HG02884 (cell line): ENCODE measurements around the gene COG7.
"Not testable (repeated sequence)": the region's sequence is repeated elsewhere in the genome, so short reads cannot be mapped to it uniquely, and the experiment has no call there.

Experiments used
- ATAC-seq: cut with Tn5 transposase; IDR thresholded peaks from one replicate; pipeline ENCODE4 v1.9.1; 2021; ENCODE audit warnings: mild to moderate bottlenecking, moderate library complexity; ENCODE audit not compliant: unreplicated experiment

COG7 gene

GRCh38 chr16:23416816-23417215 is 36.2 kb downstream of the COG7 start:
- no peak for ATAC-seq

DNA sequence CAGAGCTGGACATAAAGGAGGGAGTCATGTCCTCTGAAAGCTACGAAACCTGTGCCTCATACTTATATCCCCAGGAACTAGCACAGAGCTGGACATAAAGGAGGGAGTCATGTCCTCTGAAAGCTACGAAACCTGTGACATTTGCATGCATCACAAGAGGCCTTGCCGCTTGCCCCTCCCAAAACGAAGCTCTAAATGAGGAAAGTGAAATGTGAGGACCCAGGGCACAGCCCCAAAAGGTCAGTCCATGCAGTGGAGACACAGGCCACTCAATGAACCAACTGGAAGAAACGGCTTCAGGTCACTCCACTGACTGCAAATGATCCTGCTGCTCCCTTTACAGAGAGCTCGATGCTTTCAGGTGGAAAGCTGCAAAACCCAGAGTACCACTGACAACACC is 38.3 kb downstream of the COG7 start:
- no peak for ATAC-seq

DNA sequence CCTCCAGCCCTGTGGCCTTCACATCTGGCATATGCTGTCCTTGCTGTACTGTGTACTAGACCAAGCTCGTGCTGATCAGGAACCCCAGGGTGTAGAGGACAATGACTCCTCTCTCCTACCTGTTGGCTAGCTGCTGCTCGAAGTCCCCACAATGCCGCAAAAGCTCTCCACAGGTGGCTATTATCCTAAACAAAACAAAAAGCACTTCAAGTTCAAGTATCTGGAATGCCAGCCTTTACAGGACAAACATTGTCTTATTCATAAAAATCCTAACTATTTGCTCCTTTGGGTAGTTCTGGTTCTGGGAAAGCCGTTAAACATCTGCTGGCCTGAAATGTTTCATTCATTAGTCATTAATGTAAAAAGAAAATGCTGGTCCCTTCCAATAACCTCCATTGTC is 42.8 kb downstream of the COG7 start:
- no peak for ATAC-seq

- ATAC-seq = no peak
Measured at GRCh38 chr16:23409522-23409921, 43.5 kb downstream of the COG7 start.

GRCh38 chr16:23408823-23409298 is 44.1 kb downstream of the COG7 start:
- no peak for ATAC-seq

GRCh38 chr16:23408242-23408822 is 44.7 kb downstream of the COG7 start:
- ATAC-seq = no peak

DNA sequence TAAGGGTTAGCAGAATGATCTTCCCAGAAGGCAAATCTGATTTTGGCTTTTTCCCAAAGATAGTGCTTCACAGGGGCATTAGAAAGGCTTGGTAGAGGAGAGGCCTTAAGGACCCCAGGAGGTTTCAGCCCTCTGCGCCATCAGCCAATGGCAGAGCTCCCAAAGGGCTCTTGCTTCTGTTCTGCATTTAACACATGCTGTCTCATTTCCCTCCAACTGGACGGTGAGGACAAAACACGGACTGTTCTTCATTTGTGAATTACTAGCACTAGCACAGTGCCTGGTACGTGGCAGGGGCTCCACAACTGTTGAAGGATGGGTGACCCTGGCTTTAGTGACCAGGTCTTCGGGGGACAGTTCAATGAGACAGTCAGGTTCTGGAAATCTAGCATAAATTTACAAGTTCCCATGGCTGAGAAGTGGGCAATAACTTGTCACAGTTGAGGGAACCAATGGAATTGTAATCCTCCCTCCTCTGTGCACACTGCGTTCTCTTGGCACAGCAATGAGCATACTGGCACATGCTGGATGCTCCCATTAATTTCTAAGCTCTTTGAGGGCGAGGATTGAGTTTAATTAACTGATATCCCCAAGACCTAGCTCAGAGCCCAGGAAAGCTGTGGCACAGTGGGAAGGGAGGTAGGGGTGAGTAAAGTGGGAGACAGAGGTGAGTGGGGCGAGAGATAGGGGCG is 45.4 kb downstream of the COG7 start:
- no peak for ATAC-seq

DNA sequence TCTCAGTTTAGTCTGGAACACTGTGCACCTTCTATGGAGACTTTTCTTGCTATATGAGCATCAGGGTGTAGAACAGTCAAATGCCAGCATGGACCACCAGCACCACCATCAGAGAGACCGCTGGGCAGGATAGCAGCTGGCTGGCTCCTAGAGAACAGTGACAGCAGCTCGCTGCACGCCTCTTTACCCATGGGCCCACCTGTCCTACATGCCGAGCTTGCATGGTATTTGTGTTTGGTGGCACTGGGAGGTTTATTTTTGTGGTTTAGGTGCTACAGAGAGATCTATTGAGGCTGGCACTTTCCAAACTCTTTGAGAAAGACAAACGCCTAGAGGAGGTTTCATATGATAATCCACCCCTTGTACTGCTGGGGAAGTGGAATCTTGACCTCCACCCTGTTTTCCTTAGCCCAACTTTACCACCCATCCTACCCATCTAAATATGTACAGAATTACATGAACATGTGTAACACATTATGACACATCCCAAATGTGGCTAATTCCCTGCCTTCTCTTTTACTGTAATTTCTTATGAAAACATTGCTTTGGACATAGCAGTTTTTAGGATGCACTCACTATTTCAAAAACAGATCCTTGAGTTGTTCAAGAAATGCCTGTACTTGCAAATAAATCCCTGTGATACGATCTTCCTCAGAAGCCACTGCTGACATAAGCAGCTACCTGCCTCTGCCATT is 46.3 kb downstream of the COG7 start:
- no peak for ATAC-seq

DNA sequence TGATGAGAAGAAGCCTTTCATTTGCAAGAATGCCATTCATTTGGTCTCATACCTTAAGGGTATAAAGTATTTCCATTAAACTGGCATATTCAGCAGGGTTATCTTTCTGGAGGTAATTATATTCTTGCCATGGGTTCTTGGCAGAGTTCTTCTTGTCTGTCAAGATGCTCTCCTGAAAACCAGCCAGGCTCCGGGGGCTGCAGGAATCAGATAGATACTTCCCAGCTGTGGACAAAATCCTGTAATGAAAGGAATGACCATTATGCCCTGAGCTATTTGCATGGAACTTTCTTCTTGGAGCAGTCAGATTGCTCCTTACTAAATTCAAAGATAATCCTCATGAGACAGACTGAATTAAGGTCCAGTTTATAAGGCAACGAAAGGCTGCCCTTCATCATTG is 47.0 kb downstream of the COG7 start:
- no peak for ATAC-seq

GRCh38 chr16:23403547-23403946 is 49.4 kb downstream of the COG7 start:
- ATAC-seq = no peak

DNA sequence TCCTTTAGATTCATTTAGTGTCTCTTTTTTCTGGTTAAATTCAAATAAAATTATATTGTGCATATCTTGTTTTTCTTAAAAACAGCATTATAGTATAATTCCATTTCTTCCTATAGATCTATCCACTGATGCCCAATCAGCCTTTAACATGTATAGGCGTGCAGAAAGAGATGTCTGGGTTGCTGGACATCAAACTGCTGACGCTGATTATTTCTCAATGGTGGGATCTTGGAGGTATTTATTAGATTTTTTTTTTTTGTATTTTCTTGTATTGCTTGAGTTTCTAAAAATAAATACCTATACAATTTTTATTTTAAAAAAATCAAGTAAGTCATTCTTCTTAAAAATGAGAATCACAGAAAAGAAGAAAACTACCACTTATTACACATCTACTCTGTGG is 50.9 kb downstream of the COG7 start:
- no peak for ATAC-seq

GRCh38 chr16:23401139-23401538 is 51.9 kb downstream of the COG7 start:
- no peak for ATAC-seq

DNA sequence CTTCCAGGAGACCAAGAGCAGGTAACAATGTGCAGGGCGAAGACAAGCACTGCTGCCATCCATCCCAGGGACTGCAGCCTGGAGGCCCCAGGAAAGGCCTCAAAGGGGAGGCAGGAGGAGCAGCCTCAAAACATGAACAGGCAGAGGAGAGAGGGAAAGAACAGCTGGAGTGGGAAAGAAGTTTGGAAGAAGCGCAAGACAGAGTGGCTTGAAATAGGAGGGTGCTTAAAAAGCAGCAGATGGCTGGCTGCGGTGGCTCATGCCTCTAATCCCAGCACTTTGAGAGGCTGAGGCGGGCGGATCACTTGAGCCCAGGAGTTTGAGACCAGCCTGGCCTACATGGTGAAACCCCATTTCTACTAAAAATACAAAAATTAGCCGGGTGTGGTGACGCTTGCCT is 52.5 kb downstream of the COG7 start:
- ATAC-seq = not testable (repeated sequence)

DNA sequence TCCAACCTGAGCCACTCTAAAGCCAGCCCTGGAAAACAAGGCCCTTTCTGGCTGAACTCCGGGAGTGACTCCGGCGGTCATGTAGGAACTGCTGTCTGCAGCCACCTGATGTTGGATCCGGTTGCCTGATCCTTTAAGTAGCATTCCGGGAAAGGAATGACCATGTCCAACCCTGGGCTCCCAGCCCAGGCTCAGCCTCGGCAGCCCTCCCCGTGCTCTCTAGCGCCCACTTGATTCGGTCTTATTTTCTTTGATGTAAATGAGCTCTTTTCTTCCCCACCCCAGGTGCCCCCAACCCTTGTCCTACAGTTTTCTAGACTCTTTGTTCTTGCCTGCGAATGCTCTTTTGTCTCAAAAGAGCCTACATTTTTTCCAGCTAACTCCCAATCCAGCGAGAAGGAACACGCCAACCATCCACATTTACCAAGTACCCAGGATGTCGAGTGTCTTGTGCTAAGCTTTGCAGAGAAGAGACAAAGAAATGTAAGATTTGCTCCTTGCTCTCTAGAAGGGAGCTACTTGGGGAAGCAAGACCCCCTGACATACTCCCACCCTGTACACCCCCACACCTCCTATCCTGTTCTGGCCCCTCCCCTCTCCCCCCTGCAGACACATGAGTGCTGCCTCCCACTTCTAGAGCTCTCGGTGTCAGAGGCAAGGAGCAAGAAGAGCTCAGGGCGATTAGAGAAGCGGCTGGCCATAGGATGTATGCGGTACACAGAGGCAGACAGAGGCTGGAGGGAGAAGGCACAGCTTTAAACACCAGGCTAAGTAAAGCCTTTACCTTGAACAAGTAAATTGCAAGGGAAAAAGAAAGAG is 53.8 kb downstream of the COG7 start:
- no peak for ATAC-seq

GRCh38 chr16:23397464-23397863 is 55.5 kb downstream of the COG7 start:
- no peak for ATAC-seq

- ATAC-seq = no peak
Measured at GRCh38 chr16:23395732-23396131, 57.3 kb downstream of the COG7 start.

- ATAC-seq = no peak
Measured at GRCh38 chr16:23394141-23394831, 58.7 kb downstream of the COG7 start.

DNA sequence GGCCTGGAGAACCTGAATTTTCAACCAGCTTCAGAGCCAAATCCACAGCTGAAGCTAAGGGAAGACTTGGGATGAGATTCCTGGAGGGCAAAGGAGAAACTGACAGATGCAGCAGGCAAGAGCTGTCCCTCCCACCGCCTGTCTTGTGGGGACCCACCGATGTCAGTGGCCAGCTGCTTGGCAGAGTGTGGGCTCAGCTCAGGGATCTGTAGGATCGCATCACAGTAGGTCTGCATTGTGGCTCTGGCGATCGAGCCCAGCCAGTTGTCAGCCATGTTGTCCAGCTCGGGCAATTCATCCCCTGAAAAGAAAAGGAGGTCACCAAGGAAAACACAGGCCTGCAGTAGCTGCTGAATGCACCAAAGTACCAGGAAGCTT is 60.8 kb downstream of the COG7 start:
- no peak for ATAC-seq

GRCh38 chr16:23391381-23392222 is 61.4 kb downstream of the COG7 start:
- ATAC-seq = no peak

- ATAC-seq = not testable (repeated sequence)
Measured at GRCh38 chr16:23389936-23390335, 63.1 kb downstream of the COG7 start.
